Panc1 (cell line): ENCODE measurements around the gene MED13.

Source experiments
- TCF7L2 ChIP-seq: IDR thresholded peaks from 2 replicates; pipeline ENCODE4 v1.6.1; 2011; ENCODE audit warnings: mild to moderate bottlenecking, low read depth, low read length, inconsistent platforms
- TF ChIP-seq, protein P1 (sequence below): fragments of 450-650 bp; IDR thresholded peaks from 2 replicates; pipeline ENCODE4 v1.5.1; 2017; ENCODE audit warnings: mild to moderate bottlenecking

DNA sequence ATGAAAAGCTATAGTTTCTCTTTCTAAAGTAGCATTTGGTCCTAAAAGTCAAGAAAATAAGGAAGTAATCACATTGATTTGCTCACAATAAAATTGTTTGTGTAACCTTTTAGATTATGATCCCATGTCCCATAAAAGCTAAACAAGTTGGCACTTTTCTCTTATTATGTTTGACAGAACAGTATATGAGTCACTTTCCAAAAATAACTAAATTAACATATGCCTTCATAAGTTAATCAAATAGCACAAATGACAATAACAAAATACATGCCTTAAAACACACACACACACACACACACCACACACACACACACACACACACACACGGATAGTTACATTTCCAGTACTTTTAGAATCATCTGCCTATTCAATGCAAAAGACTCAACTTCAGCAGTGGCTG, 2.8 kb downstream of the MED13 start:
- TF ChIP-seq TCF7L2: no peak
- TF ChIP-seq, protein P1, sequence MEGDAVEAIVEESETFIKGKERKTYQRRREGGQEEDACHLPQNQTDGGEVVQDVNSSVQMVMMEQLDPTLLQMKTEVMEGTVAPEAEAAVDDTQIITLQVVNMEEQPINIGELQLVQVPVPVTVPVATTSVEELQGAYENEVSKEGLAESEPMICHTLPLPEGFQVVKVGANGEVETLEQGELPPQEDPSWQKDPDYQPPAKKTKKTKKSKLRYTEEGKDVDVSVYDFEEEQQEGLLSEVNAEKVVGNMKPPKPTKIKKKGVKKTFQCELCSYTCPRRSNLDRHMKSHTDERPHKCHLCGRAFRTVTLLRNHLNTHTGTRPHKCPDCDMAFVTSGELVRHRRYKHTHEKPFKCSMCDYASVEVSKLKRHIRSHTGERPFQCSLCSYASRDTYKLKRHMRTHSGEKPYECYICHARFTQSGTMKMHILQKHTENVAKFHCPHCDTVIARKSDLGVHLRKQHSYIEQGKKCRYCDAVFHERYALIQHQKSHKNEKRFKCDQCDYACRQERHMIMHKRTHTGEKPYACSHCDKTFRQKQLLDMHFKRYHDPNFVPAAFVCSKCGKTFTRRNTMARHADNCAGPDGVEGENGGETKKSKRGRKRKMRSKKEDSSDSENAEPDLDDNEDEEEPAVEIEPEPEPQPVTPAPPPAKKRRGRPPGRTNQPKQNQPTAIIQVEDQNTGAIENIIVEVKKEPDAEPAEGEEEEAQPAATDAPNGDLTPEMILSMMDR: no peak
